ENCODE measurements around the gene FUT3.

DNA sequence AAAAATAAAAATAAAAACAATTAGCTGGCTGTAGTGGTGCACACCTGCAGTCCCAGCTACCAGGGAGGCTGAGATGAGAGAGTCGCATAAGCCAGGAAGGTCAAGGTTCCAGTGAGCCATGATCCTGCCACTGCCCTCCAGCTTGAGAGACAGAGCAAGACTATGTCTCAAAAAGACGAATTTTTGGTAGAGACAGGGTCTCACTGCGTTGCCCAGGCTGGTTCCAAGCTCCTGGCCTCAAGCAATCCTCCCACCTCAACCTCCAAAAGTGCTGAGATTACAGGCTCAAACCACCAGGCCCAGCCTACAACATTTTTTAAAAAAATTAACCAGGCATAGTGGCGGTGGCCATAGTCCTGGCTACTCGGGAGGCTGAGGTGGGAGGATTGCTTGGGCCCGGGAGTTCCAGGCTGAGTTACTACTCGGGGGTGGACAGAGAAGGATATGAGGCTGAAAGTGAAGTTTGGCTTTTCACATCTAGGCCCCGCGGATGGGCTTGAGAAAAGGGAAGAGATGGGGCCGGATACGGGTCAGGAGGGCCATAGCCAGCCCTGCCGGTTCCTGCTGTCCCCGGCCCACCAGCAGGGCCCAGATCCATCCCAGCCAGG lies 42.2 kb upstream of the FUT3 start:
- TF ChIP-seq ELF1 (IDR thresholded peaks at IDR 0.05) = no peak
- TF ChIP-seq, protein P1, sequence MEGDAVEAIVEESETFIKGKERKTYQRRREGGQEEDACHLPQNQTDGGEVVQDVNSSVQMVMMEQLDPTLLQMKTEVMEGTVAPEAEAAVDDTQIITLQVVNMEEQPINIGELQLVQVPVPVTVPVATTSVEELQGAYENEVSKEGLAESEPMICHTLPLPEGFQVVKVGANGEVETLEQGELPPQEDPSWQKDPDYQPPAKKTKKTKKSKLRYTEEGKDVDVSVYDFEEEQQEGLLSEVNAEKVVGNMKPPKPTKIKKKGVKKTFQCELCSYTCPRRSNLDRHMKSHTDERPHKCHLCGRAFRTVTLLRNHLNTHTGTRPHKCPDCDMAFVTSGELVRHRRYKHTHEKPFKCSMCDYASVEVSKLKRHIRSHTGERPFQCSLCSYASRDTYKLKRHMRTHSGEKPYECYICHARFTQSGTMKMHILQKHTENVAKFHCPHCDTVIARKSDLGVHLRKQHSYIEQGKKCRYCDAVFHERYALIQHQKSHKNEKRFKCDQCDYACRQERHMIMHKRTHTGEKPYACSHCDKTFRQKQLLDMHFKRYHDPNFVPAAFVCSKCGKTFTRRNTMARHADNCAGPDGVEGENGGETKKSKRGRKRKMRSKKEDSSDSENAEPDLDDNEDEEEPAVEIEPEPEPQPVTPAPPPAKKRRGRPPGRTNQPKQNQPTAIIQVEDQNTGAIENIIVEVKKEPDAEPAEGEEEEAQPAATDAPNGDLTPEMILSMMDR (IDR thresholded peaks at IDR 0.05) = no peak
- TF ChIP-seq GATA2 (CRISPR knock-in tag; IDR thresholded peaks at IDR 0.05) = no peak
- TF ChIP-seq, protein P2, sequence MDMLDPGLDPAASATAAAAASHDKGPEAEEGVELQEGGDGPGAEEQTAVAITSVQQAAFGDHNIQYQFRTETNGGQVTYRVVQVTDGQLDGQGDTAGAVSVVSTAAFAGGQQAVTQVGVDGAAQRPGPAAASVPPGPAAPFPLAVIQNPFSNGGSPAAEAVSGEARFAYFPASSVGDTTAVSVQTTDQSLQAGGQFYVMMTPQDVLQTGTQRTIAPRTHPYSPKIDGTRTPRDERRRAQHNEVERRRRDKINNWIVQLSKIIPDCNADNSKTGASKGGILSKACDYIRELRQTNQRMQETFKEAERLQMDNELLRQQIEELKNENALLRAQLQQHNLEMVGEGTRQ (IDR thresholded peaks at IDR 0.05; ENCODE audit: borderline replicate concordance, low read depth, low read length) = no peak
- TF ChIP-seq EZH2phosphoT487 (IDR thresholded peaks at IDR 0.05; ENCODE audit: borderline replicate concordance, low read depth) = no peak
- TF ChIP-seq JUND (IDR thresholded peaks at IDR 0.05) = no peak
- TF ChIP-seq GABPA (IDR thresholded peaks at IDR 0.05; ENCODE audit: low read depth) = no peak
- TF ChIP-seq, protein P3, sequence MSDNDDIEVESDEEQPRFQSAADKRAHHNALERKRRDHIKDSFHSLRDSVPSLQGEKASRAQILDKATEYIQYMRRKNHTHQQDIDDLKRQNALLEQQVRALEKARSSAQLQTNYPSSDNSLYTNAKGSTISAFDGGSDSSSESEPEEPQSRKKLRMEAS (IDR thresholded peaks at IDR 0.05; ENCODE audit: low read depth) = no peak
- no peak for TF ChIP-seq YY1 (IDR thresholded peaks at IDR 0.05; ENCODE audit: low read depth)
- TF ChIP-seq, protein P4, sequence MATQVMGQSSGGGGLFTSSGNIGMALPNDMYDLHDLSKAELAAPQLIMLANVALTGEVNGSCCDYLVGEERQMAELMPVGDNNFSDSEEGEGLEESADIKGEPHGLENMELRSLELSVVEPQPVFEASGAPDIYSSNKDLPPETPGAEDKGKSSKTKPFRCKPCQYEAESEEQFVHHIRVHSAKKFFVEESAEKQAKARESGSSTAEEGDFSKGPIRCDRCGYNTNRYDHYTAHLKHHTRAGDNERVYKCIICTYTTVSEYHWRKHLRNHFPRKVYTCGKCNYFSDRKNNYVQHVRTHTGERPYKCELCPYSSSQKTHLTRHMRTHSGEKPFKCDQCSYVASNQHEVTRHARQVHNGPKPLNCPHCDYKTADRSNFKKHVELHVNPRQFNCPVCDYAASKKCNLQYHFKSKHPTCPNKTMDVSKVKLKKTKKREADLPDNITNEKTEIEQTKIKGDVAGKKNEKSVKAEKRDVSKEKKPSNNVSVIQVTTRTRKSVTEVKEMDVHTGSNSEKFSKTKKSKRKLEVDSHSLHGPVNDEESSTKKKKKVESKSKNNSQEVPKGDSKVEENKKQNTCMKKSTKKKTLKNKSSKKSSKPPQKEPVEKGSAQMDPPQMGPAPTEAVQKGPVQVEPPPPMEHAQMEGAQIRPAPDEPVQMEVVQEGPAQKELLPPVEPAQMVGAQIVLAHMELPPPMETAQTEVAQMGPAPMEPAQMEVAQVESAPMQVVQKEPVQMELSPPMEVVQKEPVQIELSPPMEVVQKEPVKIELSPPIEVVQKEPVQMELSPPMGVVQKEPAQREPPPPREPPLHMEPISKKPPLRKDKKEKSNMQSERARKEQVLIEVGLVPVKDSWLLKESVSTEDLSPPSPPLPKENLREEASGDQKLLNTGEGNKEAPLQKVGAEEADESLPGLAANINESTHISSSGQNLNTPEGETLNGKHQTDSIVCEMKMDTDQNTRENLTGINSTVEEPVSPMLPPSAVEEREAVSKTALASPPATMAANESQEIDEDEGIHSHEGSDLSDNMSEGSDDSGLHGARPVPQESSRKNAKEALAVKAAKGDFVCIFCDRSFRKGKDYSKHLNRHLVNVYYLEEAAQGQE (IDR thresholded peaks at IDR 0.05; ENCODE audit: low read depth, low read length) = no peak
